Stimulated activated CD8-positive, alpha-beta memory T cell treated with anti-CD3 and anti-CD28 coated beads, Interleukin-12 subunit alpha, Interleukin-12 subunit beta, amount 100 ng/mL, for 1 hour (primary cell): Measurements from ENCODE around the gene TCTN1.
"Not testable (repeated sequence)": the region's sequence is repeated elsewhere in the genome, so short reads cannot be mapped to it uniquely, and the experiment has no call there.

Experiments used
- DNase-seq: peaks from one replicate; pipeline ENCODE4 v3.0.0-alpha.2; 2020; ENCODE audit warnings: low read depth

TCTN1 gene

GRCh38 chr12:110585231-110585799 is 28.6 kb upstream of the TCTN1 start:
- no peak for DNase-seq

DNA sequence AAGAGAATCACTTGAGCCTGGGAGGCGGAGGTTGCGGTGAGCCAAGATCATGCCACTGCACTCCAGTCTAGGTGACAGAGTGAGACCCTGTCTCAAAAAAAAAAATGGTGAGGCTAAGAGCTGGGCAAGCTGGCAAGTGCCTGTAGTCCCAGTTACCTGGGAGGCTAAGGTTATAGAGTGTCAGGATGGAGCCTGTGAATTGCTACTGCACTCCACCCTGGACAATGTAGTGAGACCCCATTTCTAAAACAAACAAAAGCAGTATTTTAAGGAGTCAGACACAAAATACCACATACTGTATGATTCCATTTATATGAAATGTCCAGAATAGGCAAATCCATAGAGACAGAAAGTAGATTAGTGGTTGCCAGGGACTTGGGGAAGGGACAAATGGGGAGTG is 26.8 kb upstream of the TCTN1 start:
- not testable (repeated sequence) for DNase-seq

GRCh38 chr12:110590059-110590458 is 23.9 kb upstream of the TCTN1 start:
- DNase-seq = no peak

DNA sequence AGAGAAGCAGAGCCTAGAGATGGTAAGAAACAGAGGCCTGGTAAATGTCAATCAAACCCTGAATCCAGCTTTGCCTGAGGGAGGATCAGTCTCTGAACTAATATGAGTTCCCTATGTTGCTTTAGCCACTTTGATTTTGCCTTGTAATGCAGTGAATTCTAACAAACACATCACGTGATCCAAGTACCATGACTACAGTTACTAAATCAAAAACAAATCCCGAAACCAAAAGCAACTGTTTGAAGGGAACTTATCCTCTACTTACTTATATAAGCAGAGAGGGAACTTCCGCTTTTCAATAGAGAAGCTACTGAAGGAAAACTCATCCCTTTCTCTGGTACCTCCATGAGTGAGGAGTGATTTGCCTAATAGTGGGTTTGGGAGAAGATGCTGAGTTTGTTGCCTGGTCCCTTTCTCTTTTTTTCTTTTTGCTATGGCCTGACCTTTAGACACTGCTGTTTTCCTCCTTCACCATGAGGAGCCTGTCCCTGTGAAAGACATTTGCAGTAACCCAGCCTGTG is 23.1 kb upstream of the TCTN1 start:
- no peak for DNase-seq

- DNase-seq = no peak
Observed at GRCh38 chr12:110591451-110592051, 22.4 kb upstream of the TCTN1 start.

GRCh38 chr12:110592078-110592477 is 21.9 kb upstream of the TCTN1 start:
- no peak for DNase-seq

DNA sequence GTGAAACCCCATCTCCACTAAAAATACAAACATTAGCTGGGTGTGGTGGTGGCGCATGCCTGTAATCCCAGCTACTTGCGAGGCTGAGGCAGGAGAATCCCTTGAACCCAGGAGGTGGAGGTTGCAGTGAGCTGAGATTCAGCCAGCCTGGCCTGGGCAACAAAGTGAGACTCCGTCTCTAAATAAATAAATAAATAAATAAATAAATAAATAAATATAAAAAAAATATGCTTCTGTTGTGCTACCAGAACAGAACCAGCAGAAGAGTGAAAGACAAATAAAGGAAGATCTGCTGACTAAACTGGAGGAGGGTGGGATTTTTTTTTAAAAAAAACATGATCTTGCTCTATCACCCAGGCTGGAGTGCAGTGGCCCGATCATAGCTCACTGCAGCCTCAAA is 21.0 kb upstream of the TCTN1 start:
- not testable (repeated sequence) for DNase-seq

- DNase-seq = no peak
Observed at GRCh38 chr12:110597885-110598284, 16.0 kb upstream of the TCTN1 start.

- DNase-seq = no peak
Observed at GRCh38 chr12:110599334-110599733, 14.6 kb upstream of the TCTN1 start.

DNA sequence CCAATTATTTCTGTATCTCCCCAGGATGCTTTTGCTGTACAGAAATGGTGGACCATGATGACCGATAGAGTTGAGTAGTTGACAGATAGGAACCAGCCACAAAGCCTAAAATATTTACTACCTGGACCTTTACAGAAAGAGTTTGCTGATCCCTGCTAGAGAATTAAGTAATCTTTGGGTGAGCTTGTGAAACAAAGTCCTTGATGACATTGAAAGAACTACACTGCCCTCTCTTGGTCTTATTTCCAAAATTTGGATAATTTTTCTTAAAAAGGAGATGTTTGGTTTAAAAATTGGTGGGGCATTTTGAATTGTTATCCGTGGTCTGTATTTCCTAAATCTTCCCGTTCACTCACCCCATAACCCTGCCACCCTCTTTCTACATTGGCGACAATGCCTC is 13.7 kb upstream of the TCTN1 start:
- DNase-seq = no peak

DNA sequence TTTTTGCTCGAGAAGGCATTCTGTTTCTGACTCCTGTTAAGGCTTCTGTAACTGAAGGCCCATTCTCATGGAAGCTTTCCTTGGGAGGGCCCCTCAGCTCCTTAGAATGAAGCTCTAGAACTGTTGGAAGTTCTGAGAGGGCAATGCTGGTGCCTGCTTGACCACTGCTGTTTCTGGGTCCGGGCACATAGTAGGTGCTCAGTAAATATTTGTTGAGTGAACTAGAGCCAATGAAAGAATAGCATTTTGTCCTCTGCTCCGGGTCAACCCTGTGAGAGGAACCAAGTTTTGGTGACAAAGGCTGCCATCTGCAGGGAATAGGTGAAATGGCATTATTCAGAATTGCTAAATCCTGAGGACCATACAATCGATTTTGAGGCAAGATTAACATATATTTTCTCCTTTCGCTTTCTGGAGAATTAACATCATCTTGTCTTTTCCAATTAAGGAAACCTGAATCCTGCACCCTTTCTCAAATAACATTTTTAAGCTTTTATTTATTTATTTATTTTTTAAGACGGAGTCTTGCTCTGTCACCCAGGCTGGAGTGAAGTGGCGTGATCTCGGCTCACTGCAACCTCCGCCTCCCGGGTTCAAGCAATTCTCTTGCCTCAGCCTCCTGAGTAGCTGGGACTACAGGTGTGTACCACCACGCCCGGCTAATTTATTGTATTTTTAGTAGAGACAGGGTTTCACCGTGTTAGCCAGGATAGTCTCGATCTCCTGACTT is 11.7 kb upstream of the TCTN1 start:
- not testable (repeated sequence) for DNase-seq

DNA sequence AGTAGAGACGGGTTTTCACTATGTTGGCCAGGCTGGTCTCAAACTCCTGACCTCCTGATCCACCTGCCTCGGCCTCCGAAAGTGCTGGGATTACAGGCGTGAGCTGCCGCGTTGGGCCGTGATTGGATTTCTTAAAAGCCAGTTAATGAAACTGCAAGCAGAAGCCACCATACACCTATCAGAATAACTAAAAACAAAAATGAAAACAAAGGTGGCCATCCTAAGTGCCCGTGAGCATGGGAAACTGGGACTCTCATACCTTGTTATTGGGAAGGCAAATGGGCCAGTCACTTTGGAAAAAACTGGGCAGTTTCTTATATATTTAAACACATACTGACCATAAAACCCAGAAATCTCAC is 7.7 kb upstream of the TCTN1 start:
- DNase-seq = no peak

GRCh38 chr12:110613071-110613770 is 708 bp upstream of the TCTN1 start:
- DNase-seq = no peak

- DNase-seq = no peak
Observed at GRCh38 chr12:110615171-110615570, 1.2 kb downstream of the TCTN1 start.

GRCh38 chr12:110616471-110617115 is 2.7 kb downstream of the TCTN1 start:
- DNase-seq = no peak

GRCh38 chr12:110619534-110619953 is 5.6 kb downstream of the TCTN1 start:
- no peak for DNase-seq

DNA sequence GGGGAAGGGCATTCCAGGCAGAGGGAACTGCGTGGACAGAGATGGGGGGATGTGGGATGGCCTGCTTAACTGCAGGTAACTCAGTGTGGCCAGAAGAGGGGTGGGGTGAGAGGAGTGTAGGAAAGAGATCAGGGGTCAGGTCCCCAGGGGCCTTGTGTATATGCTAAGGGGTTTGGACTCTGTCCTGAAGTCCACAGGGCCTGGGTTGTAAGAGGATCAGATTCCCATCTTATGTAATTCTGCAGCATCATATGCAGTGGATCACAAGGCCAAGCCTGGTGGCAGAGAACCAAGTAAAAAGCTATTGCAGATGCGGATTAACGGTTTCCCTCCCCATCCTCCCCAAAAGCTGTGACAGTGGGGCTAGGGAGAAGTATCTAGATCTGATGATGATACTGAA is 8.7 kb downstream of the TCTN1 start:
- no peak for DNase-seq

DNA sequence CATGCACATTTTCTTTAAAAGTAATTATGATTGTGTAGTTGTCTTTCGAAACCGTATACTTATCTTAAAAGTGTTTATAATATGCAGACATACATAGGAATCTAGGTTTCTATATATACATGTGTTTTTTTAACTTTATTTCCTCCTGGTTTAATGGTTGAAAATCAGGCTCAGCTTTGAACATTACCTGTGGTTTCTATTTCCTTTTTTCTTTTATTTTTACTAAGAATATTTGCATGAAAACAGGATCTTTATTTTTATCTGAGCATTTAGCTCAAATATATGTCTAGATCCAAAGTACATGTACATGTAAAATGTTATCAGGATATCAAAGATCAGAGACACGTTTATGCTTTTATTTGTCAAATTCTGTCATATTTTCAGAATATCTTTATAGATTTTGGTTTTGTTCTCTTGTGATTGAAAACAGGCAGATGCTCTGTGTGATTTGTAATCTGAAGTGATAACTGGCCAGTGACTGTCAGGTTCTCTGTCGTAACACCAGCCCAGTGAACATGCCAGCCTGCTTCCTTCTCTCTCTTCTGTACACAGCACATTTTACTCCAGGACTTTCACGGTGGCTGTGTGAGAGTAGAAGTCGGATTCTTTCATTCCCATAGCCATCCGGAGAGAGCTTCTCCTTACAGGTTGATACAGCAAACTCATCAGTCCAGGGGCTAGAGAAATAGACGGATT is 13.7 kb downstream of the TCTN1 start:
- no peak for DNase-seq

DNA sequence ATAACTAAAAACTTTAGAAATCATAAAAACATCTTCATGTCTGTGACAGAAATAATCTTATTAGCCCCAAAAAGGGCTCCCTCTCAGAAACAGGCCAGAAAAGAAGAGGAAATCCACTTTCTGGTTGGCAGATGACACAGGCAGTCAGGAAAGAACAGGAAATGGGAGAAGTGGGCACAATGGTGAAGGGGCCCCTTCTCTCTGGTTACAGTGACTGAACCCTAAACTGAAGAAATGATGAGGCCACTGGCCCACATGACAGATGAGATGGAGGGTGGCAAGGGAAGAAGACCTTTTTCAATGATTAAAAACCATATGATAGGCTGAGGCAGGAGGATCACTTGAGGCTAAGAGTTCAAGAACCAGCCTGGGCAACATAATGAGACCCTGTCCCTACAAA is 21.1 kb downstream of the TCTN1 start:
- DNase-seq = no peak

- no peak for DNase-seq
Observed at GRCh38 chr12:110636516-110636915, 22.6 kb downstream of the TCTN1 start.

DNA sequence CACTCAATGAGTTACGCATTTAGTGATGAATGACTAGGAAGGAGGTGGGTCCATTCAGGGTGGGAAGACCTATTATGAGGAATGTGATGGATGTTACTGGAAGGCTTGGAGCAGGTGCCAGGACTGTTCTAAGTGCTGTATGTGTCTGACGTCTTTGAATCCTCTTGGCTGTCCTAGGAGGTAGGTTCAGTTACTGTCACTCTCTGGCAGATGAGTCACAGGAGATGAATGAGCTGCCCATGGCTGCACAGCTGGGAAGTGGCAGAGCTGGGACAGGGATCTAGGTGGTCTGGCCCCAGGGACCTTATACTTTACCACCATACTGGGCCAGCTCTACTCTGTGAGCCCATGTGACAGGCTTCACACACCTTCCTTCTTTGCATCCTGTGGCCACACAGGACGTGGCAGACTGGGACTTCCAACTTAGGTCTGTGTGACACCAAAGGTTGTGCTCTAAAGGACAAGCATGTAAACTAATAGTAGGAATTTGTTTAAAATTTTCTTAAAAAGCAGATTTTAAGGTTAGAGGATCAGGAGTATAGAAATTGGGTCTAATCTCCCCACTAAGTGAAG is 24.0 kb downstream of the TCTN1 start:
- no peak for DNase-seq
